ENCODE results near the gene FNTB. TPM values are rescaled to one million over a fixed set of nuclear protein-coding genes. Genes with fewer than 3 reads are reported as not detected.

FNTB gene
- total and polyA plus RNA-seq, 3 donors from 2014 or later, result 43.2 to 68.1 (median 52.5) TPM

DNA sequence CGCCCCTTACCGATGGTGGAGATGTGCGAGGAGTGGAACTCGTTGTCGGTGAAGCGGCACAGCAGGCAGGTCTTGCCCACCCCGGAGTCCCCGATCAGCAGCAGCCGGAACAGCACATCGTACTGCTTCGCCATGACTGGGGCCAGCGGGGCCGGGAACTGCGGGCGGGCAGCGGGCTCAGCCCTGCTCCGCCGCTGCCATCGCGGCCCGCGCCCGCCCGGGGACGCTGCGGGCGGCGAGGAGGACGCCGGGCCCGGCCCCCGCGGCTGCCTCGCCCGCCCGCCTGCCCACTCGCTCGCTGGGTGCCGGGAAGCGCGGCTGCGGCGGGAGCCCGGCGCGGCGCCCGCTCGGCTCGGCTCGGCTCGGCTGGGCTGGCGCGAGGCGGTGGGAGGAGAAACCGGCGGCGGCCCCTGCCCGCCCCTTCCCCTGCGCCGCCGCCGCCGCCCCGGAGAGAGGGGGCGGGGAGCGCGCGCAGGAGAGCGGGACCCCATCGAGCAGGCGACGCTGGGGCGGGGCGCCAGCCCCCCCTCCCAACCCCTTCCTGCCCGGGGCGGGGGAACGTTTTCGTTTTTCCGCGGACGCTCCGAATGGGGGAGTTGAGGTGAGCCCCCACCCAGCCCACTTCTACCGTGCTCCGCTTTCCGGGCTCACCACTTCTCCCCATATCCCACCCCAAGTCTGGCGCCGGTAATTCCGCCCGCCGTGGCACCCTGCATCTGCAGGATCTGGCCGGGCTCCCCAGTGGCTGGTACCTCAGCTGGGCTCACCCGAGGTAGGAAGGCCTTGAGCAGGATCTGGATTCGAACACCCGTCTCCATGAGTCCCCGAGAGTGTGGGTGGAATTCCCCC, 14.5 kb upstream of the FNTB start, which contains the start of gene RAB15:
RAB15 (minus strand) TSS at position 394 of the 849 bp plus-strand sequence; CDS start at position 134, 260 bp downstream.
- Histone ChIP-seq H3K27ac (no peak within 1 kb of the TSS), H3K27me3 (no peaks in the 10 kb centered on the region), H3K36me3 (ENCODE audit: low read depth, missing control alignments) (no peaks in the 10 kb centered on the region), H3K4me1 (peaks cover 10% of the 10 kb centered on the region), H3K9me3 (no peaks in the 10 kb centered on the region), H3K4me3 (peak within 1 kb of the TSS; percentile 61 to 68)
- 0 to 1% methylated on average over 10 to 64 of the region's 96 CpGs for WGBS, 2 donors
- DNase-seq, result no peak
- intact Hi-C loops (cut with DNase I; ENCODE audit: low total_unique reads), result no loop called here
- TF ChIP-seq, protein P1, sequence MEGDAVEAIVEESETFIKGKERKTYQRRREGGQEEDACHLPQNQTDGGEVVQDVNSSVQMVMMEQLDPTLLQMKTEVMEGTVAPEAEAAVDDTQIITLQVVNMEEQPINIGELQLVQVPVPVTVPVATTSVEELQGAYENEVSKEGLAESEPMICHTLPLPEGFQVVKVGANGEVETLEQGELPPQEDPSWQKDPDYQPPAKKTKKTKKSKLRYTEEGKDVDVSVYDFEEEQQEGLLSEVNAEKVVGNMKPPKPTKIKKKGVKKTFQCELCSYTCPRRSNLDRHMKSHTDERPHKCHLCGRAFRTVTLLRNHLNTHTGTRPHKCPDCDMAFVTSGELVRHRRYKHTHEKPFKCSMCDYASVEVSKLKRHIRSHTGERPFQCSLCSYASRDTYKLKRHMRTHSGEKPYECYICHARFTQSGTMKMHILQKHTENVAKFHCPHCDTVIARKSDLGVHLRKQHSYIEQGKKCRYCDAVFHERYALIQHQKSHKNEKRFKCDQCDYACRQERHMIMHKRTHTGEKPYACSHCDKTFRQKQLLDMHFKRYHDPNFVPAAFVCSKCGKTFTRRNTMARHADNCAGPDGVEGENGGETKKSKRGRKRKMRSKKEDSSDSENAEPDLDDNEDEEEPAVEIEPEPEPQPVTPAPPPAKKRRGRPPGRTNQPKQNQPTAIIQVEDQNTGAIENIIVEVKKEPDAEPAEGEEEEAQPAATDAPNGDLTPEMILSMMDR (IDR thresholded peaks at IDR 0.05), result no peak
- no peak for TF ChIP-seq POLR2A (IDR thresholded peaks at IDR 0.05)

DNA sequence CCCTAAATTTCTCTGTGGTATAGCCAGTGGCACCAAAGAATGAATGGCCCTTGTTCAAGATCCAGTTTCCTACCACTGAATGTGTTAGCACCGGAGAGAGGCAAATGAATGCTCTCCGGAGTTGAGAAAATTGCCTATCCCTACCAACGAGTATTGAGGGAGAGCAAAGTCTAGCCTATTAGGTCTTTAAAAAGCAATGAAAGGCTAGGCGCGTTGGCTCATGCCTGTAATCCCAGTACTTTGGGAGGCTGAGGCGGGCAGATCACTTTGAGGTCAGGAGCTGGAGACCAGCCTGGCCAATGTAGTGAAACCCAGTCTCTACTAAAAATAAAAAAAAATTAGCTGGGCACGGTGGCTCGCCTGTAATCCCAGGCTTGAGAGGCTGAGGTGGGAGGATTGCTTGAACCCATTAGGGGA, 13.7 kb upstream of the FNTB start:
- H3K36me3 ChIP-seq (ENCODE audit: low read depth, missing control alignments), result no peaks in the 10 kb centered on the region
- no peak overlapping the region for H3K27ac ChIP-seq
- TF ChIP-seq POLR2A (IDR thresholded peaks at IDR 0.05), result no peak
- TF ChIP-seq, protein P1 (IDR thresholded peaks at IDR 0.05), result no peak
- 61 to 70% methylated on average over 8 of the region's 8 CpGs for WGBS, 2 donors
- H3K4me3 ChIP-seq, result no peak overlapping the region
- H3K4me1 ChIP-seq, result peaks cover 10% of the 10 kb centered on the region
- no peak for DNase-seq
- no peaks in the 10 kb centered on the region for H3K9me3 ChIP-seq
- no peaks in the 10 kb centered on the region for H3K27me3 ChIP-seq
- intact Hi-C loops (cut with DNase I; ENCODE audit: low total_unique reads), result no loop called here

DNA sequence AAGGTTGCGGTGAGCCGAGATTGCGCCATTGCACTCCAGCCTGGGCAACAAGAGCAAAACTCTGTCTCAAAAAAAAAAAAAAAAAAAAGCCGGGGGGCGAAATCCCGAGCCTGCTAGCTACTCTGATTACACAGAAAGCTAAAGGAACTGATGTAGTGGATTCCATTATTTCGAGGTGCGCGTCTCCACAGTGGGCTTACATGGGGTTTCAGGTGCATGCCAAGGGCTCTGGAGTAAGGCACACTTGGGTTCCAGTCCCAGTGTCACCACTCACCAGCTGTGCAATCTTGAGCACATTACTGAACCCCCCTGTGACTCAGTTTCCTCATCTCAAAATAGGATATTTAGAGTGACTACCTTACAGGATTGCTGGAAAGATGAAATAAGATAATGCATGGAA, 12.9 kb upstream of the FNTB start:
- Histone ChIP-seq H3K27ac (no peak overlapping the region), H3K4me3 (no peak overlapping the region), H3K27me3 (no peaks in the 10 kb centered on the region), H3K9me3 (no peaks in the 10 kb centered on the region), H3K4me1 (peaks cover 10% of the 10 kb centered on the region), H3K36me3 (ENCODE audit: low read depth, missing control alignments) (no peaks in the 10 kb centered on the region)
- intact Hi-C loops (cut with DNase I; ENCODE audit: low total_unique reads), result no loop called here
- WGBS, 2 donors, result 70 to 81% methylated on average over 9 of the region's 9 CpGs
- no peak for TF ChIP-seq POLR2A (IDR thresholded peaks at IDR 0.05)
- TF ChIP-seq, protein P1 (IDR thresholded peaks at IDR 0.05), result no peak
- DNase-seq, result no peak

DNA sequence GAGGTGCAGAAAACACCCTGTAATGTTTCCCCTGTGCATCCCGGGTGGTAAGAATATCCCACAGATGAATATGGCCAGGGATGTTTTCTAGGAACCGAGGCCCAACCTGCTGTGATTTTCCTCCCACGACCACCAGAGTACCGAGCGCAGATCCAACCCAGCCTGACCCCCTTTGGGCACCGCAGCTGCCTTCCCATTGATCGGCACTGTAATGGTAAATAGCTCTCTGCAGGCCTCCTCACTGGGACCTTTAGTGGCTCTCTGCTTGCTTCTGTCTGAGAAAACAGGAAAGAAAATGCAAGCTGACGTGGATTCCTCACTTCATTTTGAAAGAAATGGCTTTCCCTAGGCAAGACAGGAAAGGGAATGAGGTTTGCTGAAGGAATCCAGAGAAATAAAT, 12.1 kb upstream of the FNTB start:
- Histone ChIP-seq H3K4me3 (no peak overlapping the region), H3K4me1 (peaks cover 10% of the 10 kb centered on the region), H3K27ac (no peak overlapping the region), H3K36me3 (ENCODE audit: low read depth, missing control alignments) (no peaks in the 10 kb centered on the region), H3K27me3 (no peaks in the 10 kb centered on the region), H3K9me3 (no peaks in the 10 kb centered on the region)
- intact Hi-C loops (cut with DNase I; ENCODE audit: low total_unique reads), result no loop called here
- no peak for TF ChIP-seq POLR2A (IDR thresholded peaks at IDR 0.05)
- 44 to 61% methylated on average over 8 of the region's 8 CpGs for WGBS, 2 donors
- no peak for DNase-seq

DNA sequence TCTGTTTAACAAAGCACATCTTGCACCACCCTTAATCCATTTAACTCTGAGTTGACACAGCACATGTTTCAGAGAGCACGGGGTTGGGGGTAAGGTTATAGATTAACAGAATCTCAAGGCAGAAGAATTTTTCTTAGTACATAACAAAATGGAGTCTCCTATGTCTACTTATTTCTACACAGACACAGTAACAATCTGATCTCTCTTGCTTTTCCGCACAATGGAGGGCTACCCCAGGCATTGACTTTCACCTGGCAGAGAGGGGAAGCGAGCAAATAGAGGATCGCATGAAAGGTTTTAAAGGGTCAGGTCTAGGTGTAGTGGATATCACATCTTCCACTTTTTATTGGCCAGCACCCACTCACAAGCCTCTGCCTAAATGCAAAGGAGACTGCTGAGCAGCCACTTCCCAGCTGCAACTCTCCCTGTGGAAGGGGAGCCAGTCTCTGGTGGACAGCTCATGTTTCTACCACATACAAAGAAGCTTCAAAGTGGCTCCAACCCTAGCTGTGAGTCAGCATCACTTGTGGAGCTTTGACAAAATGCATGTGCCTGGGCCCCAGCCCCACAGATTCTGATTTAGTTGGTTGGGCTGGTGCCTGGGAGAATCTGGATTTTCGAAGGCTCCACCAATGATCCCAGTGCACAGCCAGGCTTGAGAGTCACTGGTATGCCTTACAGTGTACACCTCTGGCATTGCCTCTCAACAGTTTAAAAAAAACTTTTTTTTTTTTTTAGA, 7.2 kb upstream of the FNTB start:
- Histone ChIP-seq H3K27me3 (no peaks in the 10 kb centered on the region), H3K27ac (no peak overlapping the region), H3K9me3 (no peaks in the 10 kb centered on the region), H3K36me3 (ENCODE audit: low read depth, missing control alignments) (no peaks in the 10 kb centered on the region), H3K4me3 (no peak overlapping the region), H3K4me1 (no peaks in the 10 kb centered on the region)
- no peak for TF ChIP-seq POLR2A (IDR thresholded peaks at IDR 0.05)
- TF ChIP-seq, protein P1 (IDR thresholded peaks at IDR 0.05), result no peak
- 86 to 91% methylated on average over 4 to 5 of the region's 5 CpGs for WGBS, 2 donors
- DNase-seq, result no peak
- intact Hi-C loops (cut with DNase I; ENCODE audit: low total_unique reads), result no loop called here
